NT2/D1 (cell line): Measurements from ENCODE around the gene KRTAP4-16.
"Not testable (repeated sequence)": the region's sequence is repeated elsewhere in the genome, so short reads cannot be mapped to it uniquely, and the experiment has no call there.

Experiments used
- DNase-seq: peaks from one replicate; pipeline ENCODE4 v3.0.0-alpha.2; 2011; ENCODE audit warnings: low read depth, low spot score
- H3K27me3 ChIP-seq: 2 replicates; pipeline ENCODE4 v1.6.0; 2011; ENCODE audit warnings: mild to moderate bottlenecking; ENCODE audit not compliant: insufficient read length, insufficient read depth
- H3K36me3 ChIP-seq: 2 replicates; pipeline ENCODE4 v1.6.1; 2011; ENCODE audit warnings: mild to moderate bottlenecking, low read length, mixed read lengths; ENCODE audit not compliant: insufficient read depth, insufficient read length
- H3K4me1 ChIP-seq: 2 replicates; pipeline ENCODE4 v1.5.1; 2011; ENCODE audit not compliant: insufficient read depth, insufficient read length
- H3K4me3 ChIP-seq: 2 replicates; pipeline ENCODE4 v1.5.1; 2011; ENCODE audit warnings: low read depth; ENCODE audit not compliant: insufficient read length
- H3K9ac ChIP-seq: 2 replicates; pipeline ENCODE4 v1.6.0; 2011; ENCODE audit warnings: low read depth; ENCODE audit not compliant: insufficient read length
- H3K9me3 ChIP-seq: 2 replicates; pipeline ENCODE4 v1.5.1; 2011; ENCODE audit warnings: mild to moderate bottlenecking, low read length; ENCODE audit not compliant: insufficient read depth
- SUZ12 ChIP-seq: IDR thresholded peaks from 2 replicates; pipeline ENCODE4 v1.6.1; 2011; ENCODE audit not compliant: insufficient read length, insufficient read depth; ENCODE audit errors: extremely low read depth
- YY1 ChIP-seq: IDR thresholded peaks from 2 replicates; pipeline ENCODE4 v1.6.1; 2011; ENCODE audit not compliant: insufficient read length, insufficient read depth
- ZNF274 ChIP-seq: IDR thresholded peaks from 2 replicates; pipeline ENCODE4 v1.6.1; 2011; ENCODE audit warnings: mild to moderate bottlenecking, low read depth, low read length

KRTAP4-16 gene

DNA sequence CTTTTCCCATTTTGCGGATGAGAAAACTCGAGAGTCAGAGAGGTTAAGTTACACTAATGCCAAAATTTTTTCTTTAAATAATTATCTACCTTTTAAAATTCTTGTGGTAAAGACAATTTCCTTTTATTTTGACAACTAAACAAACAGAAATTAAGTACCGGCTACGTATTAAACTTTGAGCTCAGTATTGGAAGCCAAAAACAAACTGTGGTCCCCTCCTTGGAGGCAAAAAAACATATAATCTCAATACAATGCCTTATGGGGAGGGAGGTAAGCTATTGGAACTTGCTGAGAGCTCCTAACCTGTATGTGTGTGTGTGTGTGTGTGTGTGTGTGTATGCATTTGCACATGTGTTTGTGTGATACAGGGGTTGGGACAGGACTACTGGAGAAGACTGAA is 38.6 kb downstream of the KRTAP4-16 start:
- Histone ChIP-seq H3K4me3 (no peak overlapping the region), H3K36me3 (no peaks in the 10 kb centered on the region), H3K4me1 (no peaks in the 10 kb centered on the region), H3K9ac (no peak overlapping the region), H3K9me3 (no peaks in the 10 kb centered on the region), H3K27me3 (no peaks in the 10 kb centered on the region)
- TF ChIP-seq YY1: no peak
- TF ChIP-seq SUZ12: no peak
- TF ChIP-seq ZNF274: no peak
- DNase-seq: no peak

DNA sequence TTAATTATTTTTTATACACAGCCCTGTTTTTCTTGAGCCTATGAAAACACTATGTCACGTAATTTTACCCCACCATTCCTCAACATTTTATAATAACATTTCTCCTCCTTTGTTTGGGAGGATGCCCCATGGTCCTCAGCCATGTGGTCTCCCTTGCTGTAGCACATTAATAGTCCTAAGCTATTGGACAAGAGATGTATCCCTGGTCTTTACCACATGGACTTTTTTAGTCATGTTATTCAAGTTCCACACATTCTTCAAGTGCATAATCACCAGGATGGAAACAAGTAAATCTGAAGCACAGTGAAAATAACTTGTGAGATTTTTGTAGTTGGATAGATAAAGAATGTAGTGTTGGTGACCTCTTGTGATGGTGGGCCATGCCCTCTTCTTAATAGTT is 40.0 kb downstream of the KRTAP4-16 start:
- H3K36me3 ChIP-seq: no peaks in the 10 kb centered on the region
- H3K9me3 ChIP-seq: no peaks in the 10 kb centered on the region
- no peak overlapping the region for H3K4me3 ChIP-seq
- no peaks in the 10 kb centered on the region for H3K27me3 ChIP-seq
- DNase-seq: no peak
- no peaks in the 10 kb centered on the region for H3K4me1 ChIP-seq
- TF ChIP-seq SUZ12: no peak
- no peak for TF ChIP-seq YY1
- no peak for TF ChIP-seq ZNF274
- no peak overlapping the region for H3K9ac ChIP-seq

DNA sequence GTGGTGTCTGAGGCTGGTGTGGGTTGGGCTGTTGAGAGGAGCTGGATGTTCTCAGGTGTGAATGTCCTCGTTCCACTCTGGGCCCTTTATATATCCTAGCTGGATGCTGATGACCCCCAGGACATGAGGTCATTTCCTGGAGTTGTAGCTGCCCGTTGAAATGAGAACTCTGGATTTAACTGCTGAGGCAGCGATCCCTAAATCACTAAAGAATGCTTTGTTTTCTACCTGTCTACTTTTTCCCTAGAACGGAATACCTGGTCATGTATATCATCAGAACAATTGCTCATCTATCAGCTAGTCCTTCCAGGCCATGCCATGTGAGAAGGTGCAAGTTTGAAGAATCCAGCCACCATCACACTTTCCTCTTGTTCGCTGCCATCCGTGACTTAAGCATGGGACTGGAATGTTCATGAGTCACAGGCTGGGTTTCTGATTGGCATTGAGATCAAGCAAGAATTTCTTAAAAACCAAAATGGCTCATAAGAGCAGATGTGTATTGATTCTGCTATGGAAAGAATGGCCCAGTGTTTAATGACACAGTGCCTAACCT is 41.9 kb downstream of the KRTAP4-16 start, which contains the start of gene KRTAP2-3:
KRTAP2-3 (minus strand) TSS at position 63 of the 553 bp plus-strand sequence. CDS start 64 bp downstream, outside the sequence.
- no peak for DNase-seq
- no peak for TF ChIP-seq SUZ12
- TF ChIP-seq ZNF274: no peak
- TF ChIP-seq YY1: no peak
- no peak within 1 kb of the TSS for H3K4me3 ChIP-seq
- H3K9ac ChIP-seq: no peak within 1 kb of the TSS
- no peaks in the 10 kb centered on the region for H3K27me3 ChIP-seq
- H3K4me1 ChIP-seq: no peaks in the 10 kb centered on the region
- H3K36me3 ChIP-seq: no peaks in the 10 kb centered on the region
- no peaks in the 10 kb centered on the region for H3K9me3 ChIP-seq

GRCh38 chr17:41059276-41060051 is 42.5 kb downstream of the KRTAP4-16 start:
- not testable (repeated sequence) for DNase-seq, H3K36me3 ChIP-seq, H3K27me3 ChIP-seq, H3K4me1 ChIP-seq, H3K9ac ChIP-seq, H3K4me3 ChIP-seq, H3K9me3 ChIP-seq

GRCh38 chr17:41058741-41059140 is 43.3 kb downstream of the KRTAP4-16 start:
- no peak for DNase-seq
- no peaks in the 10 kb centered on the region for H3K36me3 ChIP-seq
- H3K4me1 ChIP-seq: no peaks in the 10 kb centered on the region
- H3K9me3 ChIP-seq: no peaks in the 10 kb centered on the region
- H3K4me3 ChIP-seq: no peak overlapping the region
- TF ChIP-seq YY1: no peak
- no peak for TF ChIP-seq ZNF274
- TF ChIP-seq SUZ12: no peak
- H3K27me3 ChIP-seq: no peaks in the 10 kb centered on the region
- H3K9ac ChIP-seq: no peak overlapping the region

DNA sequence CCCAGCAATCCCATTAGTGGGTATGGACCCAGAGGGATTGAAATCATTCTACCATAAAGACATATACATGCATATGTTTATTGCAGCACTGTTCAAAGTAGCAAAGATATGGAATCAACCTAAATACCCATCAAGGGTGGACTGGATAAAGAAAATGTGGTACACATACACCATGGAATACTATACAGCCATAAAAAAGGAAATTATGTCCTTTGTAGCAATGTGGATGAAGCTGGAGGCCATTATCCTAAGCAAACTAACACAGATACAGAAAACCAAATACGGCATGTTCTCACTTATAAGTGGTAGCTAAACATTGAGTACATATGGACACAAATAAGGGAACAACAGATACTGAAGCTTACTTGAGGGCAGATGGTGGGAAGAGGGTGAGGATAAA is 44.5 kb downstream of the KRTAP4-16 start:
- H3K4me1 ChIP-seq: no peaks in the 10 kb centered on the region
- H3K9ac ChIP-seq: no peak overlapping the region

GRCh38 chr17:41055130-41055529 is 46.9 kb downstream of the KRTAP4-16 start, which contains the start of gene KRTAP2-2:
Gene KRTAP2-2, minus strand, starts transcription at chr17:41055230. Its CDS starts 19 bp downstream, at chr17:41055211.
- not testable (repeated sequence) for H3K4me1 ChIP-seq, H3K9ac ChIP-seq, DNase-seq, H3K27me3 ChIP-seq, H3K4me3 ChIP-seq, H3K9me3 ChIP-seq, H3K36me3 ChIP-seq

More for the DNA sequence above, 44.5 kb downstream of the KRTAP4-16 start:
- DNase-seq: no peak
- Histone ChIP-seq H3K9me3 (no peaks in the 10 kb centered on the region), H3K36me3 (no peaks in the 10 kb centered on the region), H3K4me3 (no peak overlapping the region), H3K27me3 (no peaks in the 10 kb centered on the region)
- TF ChIP-seq ZNF274 (no peak), YY1 (no peak), SUZ12 (no peak)

- not testable (repeated sequence) for DNase-seq, H3K27me3 ChIP-seq
Observed at GRCh38 chr17:41054556-41054955, 47.5 kb downstream of the KRTAP4-16 start.

More at GRCh38 chr17:41054556-41054955, 47.5 kb downstream of the KRTAP4-16 start:
- H3K36me3 ChIP-seq, H3K4me3 ChIP-seq, H3K4me1 ChIP-seq, H3K9ac ChIP-seq, H3K9me3 ChIP-seq: not testable (repeated sequence)
